ENCODE measurements around the gene DNAH2.
"Not testable (repeated sequence)": the region's sequence is repeated elsewhere in the genome, so short reads cannot be mapped to it uniquely, and the experiment has no call there.

The DNAH2 gene

GRCh38 chr17:7856011-7856810 is 138.7 kb downstream of the DNAH2 start:
- H3K36me3 ChIP-seq (ENCODE audit: control insufficient read depth, insufficient read depth, low read length), result no peaks in the 10 kb centered on the region
- H3K9me3 ChIP-seq (ENCODE audit: control insufficient read depth, insufficient read depth, low read length), result no peaks in the 10 kb centered on the region
- DNase-seq (ENCODE audit: low read depth, low spot score), result no peak
- WGBS (ENCODE audit: insufficient coverage, insufficient read length), result no CpG with 5 or more reads among the region's 29 CpGs
- peak overlapping the region; percentile 72; the same call in 1 of the 2 replicates for H3K4me3 ChIP-seq (ENCODE audit: low read length)
- no peak overlapping the region for H3K27ac ChIP-seq (ENCODE audit: low read length)
- peaks cover 14% of the 10 kb centered on the region for H3K4me1 ChIP-seq (ENCODE audit: control insufficient read depth, insufficient read depth, low read length)
- peaks cover 30% of the 10 kb centered on the region for H3K27me3 ChIP-seq (ENCODE audit: control insufficient read depth, insufficient read depth, low read length)

GRCh38 chr17:7856811-7857712 is 139.5 kb downstream of the DNAH2 start, which contains the start of gene NAA38:
Gene NAA38, minus strand, starts transcription at chr17:7857559. Its CDS starts 96 bp downstream, at chr17:7857463.
- H3K4me1 ChIP-seq (ENCODE audit: control insufficient read depth, insufficient read depth, low read length), result peaks cover 12% of the 10 kb centered on the region
- peaks cover 28% of the 10 kb centered on the region for H3K27me3 ChIP-seq (ENCODE audit: control insufficient read depth, insufficient read depth, low read length)
- H3K4me3 ChIP-seq (ENCODE audit: low read length), result peak within 1 kb of the TSS; percentile 72; the same call in 1 of the 2 replicates
- no peaks in the 10 kb centered on the region for H3K36me3 ChIP-seq (ENCODE audit: control insufficient read depth, insufficient read depth, low read length)
- no CpG with 5 or more reads among the region's 64 CpGs for WGBS (ENCODE audit: insufficient coverage, insufficient read length)
- DNase-seq (ENCODE audit: low read depth, low spot score), result peak; percentile 97
- no peak within 1 kb of the TSS for H3K27ac ChIP-seq (ENCODE audit: low read length)
- H3K9me3 ChIP-seq (ENCODE audit: control insufficient read depth, insufficient read depth, low read length), result no peaks in the 10 kb centered on the region

GRCh38 chr17:7857713-7858521 is 140.4 kb downstream of the DNAH2 start, which contains the start of gene CYB5D1:
Gene CYB5D1, plus strand, starts transcription at chr17:7858003. Its CDS starts 132 bp downstream, at chr17:7858135.
- no peaks in the 10 kb centered on the region for H3K9me3 ChIP-seq (ENCODE audit: control insufficient read depth, insufficient read depth, low read length)
- no peak within 1 kb of the TSS for H3K27ac ChIP-seq (ENCODE audit: low read length)
- no CpG with 5 or more reads among the region's 48 CpGs for WGBS (ENCODE audit: insufficient coverage, insufficient read length)
- no peaks in the 10 kb centered on the region for H3K36me3 ChIP-seq (ENCODE audit: control insufficient read depth, insufficient read depth, low read length)
- peak within 1 kb of the TSS; percentile 72; the same call in 1 of the 2 replicates for H3K4me3 ChIP-seq (ENCODE audit: low read length)
- peaks cover 19% of the 10 kb centered on the region for H3K27me3 ChIP-seq (ENCODE audit: control insufficient read depth, insufficient read depth, low read length)
- H3K4me1 ChIP-seq (ENCODE audit: control insufficient read depth, insufficient read depth, low read length), result peaks cover 11% of the 10 kb centered on the region
- DNase-seq (ENCODE audit: low read depth, low spot score), result no peak

GRCh38 chr17:7858522-7858810 is 140.9 kb downstream of the DNAH2 start:
- peaks cover 17% of the 10 kb centered on the region for H3K27me3 ChIP-seq (ENCODE audit: control insufficient read depth, insufficient read depth, low read length)

GRCh38 chr17:7859028-7859427 is 141.5 kb downstream of the DNAH2 start:
- Histone ChIP-seq H3K9me3 (ENCODE audit: control insufficient read depth, insufficient read depth, low read length) (no peaks in the 10 kb centered on the region), H3K36me3 (ENCODE audit: control insufficient read depth, insufficient read depth, low read length) (no peaks in the 10 kb centered on the region), H3K27ac (ENCODE audit: low read length) (no peak overlapping the region), H3K4me3 (ENCODE audit: low read length) (no peak overlapping the region; the same call in 1 of the 2 replicates), H3K4me1 (ENCODE audit: control insufficient read depth, insufficient read depth, low read length) (peaks cover 8% of the 10 kb centered on the region; the same call in 1 of the 2 replicates), H3K27me3 (ENCODE audit: control insufficient read depth, insufficient read depth, low read length) (peaks cover 17% of the 10 kb centered on the region)
- no CpG with 5 or more reads among the region's 8 CpGs for WGBS (ENCODE audit: insufficient coverage, insufficient read length)
- no peak for DNase-seq (ENCODE audit: low read depth, low spot score)

More at GRCh38 chr17:7858522-7858810, 140.9 kb downstream of the DNAH2 start:
- Histone ChIP-seq H3K36me3 (ENCODE audit: control insufficient read depth, insufficient read depth, low read length) (no peaks in the 10 kb centered on the region), H3K9me3 (ENCODE audit: control insufficient read depth, insufficient read depth, low read length) (no peaks in the 10 kb centered on the region), H3K4me3 (ENCODE audit: low read length) (peak overlapping the region; percentile 68; the same call in 1 of the 2 replicates), H3K27ac (ENCODE audit: low read length) (no peak overlapping the region), H3K4me1 (ENCODE audit: control insufficient read depth, insufficient read depth, low read length) (peaks cover 8% of the 10 kb centered on the region; the same call in 1 of the 2 replicates)
- no CpG with 5 or more reads among the region's 20 CpGs for WGBS (ENCODE audit: insufficient coverage, insufficient read length)
- DNase-seq (ENCODE audit: low read depth, low spot score), result no peak

- H3K9me3 ChIP-seq (ENCODE audit: control insufficient read depth, insufficient read depth, low read length), result no peaks in the 10 kb centered on the region
- no peak for DNase-seq (ENCODE audit: low read depth, low spot score)
- H3K36me3 ChIP-seq (ENCODE audit: control insufficient read depth, insufficient read depth, low read length), result no peaks in the 10 kb centered on the region
- H3K4me1 ChIP-seq (ENCODE audit: control insufficient read depth, insufficient read depth, low read length), result 0 out of 2 replicates have a peak, but pooled peaks cover 1% of the 10 kb centered on the region
- H3K27ac ChIP-seq (ENCODE audit: low read length), result no peak overlapping the region
- WGBS (ENCODE audit: insufficient coverage, insufficient read length), result no CpG with 5 or more reads among the region's 3 CpGs
- no peaks in the 10 kb centered on the region for H3K27me3 ChIP-seq (ENCODE audit: control insufficient read depth, insufficient read depth, low read length)
- no peak overlapping the region for H3K4me3 ChIP-seq (ENCODE audit: low read length)
These were observed 145.3 kb downstream of the DNAH2 start for GRCh38 chr17:7862692-7863437.

GRCh38 chr17:7864384-7864783 is 146.8 kb downstream of the DNAH2 start:
- not testable (repeated sequence) for H3K4me1 ChIP-seq (ENCODE audit: control insufficient read depth, insufficient read depth, low read length); H3K9me3 ChIP-seq (ENCODE audit: control insufficient read depth, insufficient read depth, low read length); DNase-seq (ENCODE audit: low read depth, low spot score); H3K4me3 ChIP-seq (ENCODE audit: low read length); H3K27ac ChIP-seq (ENCODE audit: low read length); H3K27me3 ChIP-seq (ENCODE audit: control insufficient read depth, insufficient read depth, low read length); H3K36me3 ChIP-seq (ENCODE audit: control insufficient read depth, insufficient read depth, low read length)
- no CpG with 5 or more reads among the region's 5 CpGs for WGBS (ENCODE audit: insufficient coverage, insufficient read length)

- DNase-seq (ENCODE audit: low read depth, low spot score), result no peak
- H3K9me3 ChIP-seq (ENCODE audit: control insufficient read depth, insufficient read depth, low read length), result no peaks in the 10 kb centered on the region
- H3K4me3 ChIP-seq (ENCODE audit: low read length), result no peak overlapping the region
- H3K36me3 ChIP-seq (ENCODE audit: control insufficient read depth, insufficient read depth, low read length), result no peaks in the 10 kb centered on the region
- no peaks in the 10 kb centered on the region for H3K27me3 ChIP-seq (ENCODE audit: control insufficient read depth, insufficient read depth, low read length)
- H3K27ac ChIP-seq (ENCODE audit: low read length), result no peak overlapping the region
- no CpG with 5 or more reads among the region's 5 CpGs for WGBS (ENCODE audit: insufficient coverage, insufficient read length)
- no peaks in the 10 kb centered on the region for H3K4me1 ChIP-seq (ENCODE audit: control insufficient read depth, insufficient read depth, low read length)
These were observed 147.6 kb downstream of the DNAH2 start for GRCh38 chr17:7864995-7865650.

- Histone ChIP-seq H3K9me3 (ENCODE audit: control insufficient read depth, insufficient read depth, low read length) (no peaks in the 10 kb centered on the region), H3K27me3 (ENCODE audit: control insufficient read depth, insufficient read depth, low read length) (no peaks in the 10 kb centered on the region), H3K4me1 (ENCODE audit: control insufficient read depth, insufficient read depth, low read length) (no peaks in the 10 kb centered on the region), H3K36me3 (ENCODE audit: control insufficient read depth, insufficient read depth, low read length) (no peaks in the 10 kb centered on the region), H3K4me3 (ENCODE audit: low read length) (no peak overlapping the region), H3K27ac (ENCODE audit: low read length) (no peak overlapping the region)
- DNase-seq (ENCODE audit: low read depth, low spot score), result no peak
- WGBS (ENCODE audit: insufficient coverage, insufficient read length), result no CpG with 5 or more reads among the region's 5 CpGs
These were observed 150.4 kb downstream of the DNAH2 start for GRCh38 chr17:7867881-7868329.

Data from iPS DF 6.9 (cell line).